Rectal smooth muscle tissue (tissue), 1 donor: ENCODE results near the gene ZBTB17.

Experiments used
- H3K27ac ChIP-seq: one replicate; pipeline ENCODE4 v1.7.0; 2013; ENCODE audit warnings: low read depth, low read length, inconsistent platforms
- H3K27me3 ChIP-seq: one replicate; pipeline ENCODE4 v1.7.0; 2013; ENCODE audit warnings: low read length; ENCODE audit not compliant: control insufficient read depth, insufficient read depth
- H3K36me3 ChIP-seq: one replicate; pipeline ENCODE4 v1.7.0; 2013; ENCODE audit warnings: low read length; ENCODE audit not compliant: control insufficient read depth, insufficient read depth
- H3K4me1 ChIP-seq: one replicate; pipeline ENCODE4 v1.7.0; 2013; ENCODE audit warnings: low read length; ENCODE audit not compliant: control insufficient read depth, insufficient read depth
- H3K4me3 ChIP-seq: one replicate; pipeline ENCODE4 v1.7.0; 2013; ENCODE audit warnings: low read length
- H3K9ac ChIP-seq: one replicate; pipeline ENCODE4 v1.7.0; 2013; ENCODE audit warnings: low read length

ZBTB17 gene

GRCh38 chr1:16015960-16016901 is 40.3 kb upstream of the ZBTB17 start:
- Histone ChIP-seq H3K4me1 (peaks cover 53% of the 10 kb centered on the region), H3K27ac (peak overlapping the region; percentile 99)

GRCh38 chr1:16015491-16015890 is 39.6 kb upstream of the ZBTB17 start:
- Histone ChIP-seq H3K27me3 (no peaks in the 10 kb centered on the region), H3K27ac (peak overlapping the region; percentile 99), H3K4me1 (peaks cover 50% of the 10 kb centered on the region), H3K9ac (no peak overlapping the region), H3K36me3 (no peaks in the 10 kb centered on the region), H3K4me3 (peak overlapping the region; percentile 30)

More at GRCh38 chr1:16015960-16016901, 40.3 kb upstream of the ZBTB17 start:
- Histone ChIP-seq H3K9ac (no peak overlapping the region), H3K4me3 (peak overlapping the region; percentile 72), H3K36me3 (no peaks in the 10 kb centered on the region), H3K27me3 (no peaks in the 10 kb centered on the region)

GRCh38 chr1:16014509-16015482 is 38.9 kb upstream of the ZBTB17 start:
- H3K4me3 ChIP-seq = peak overlapping the region; percentile 30
- no peak overlapping the region for H3K9ac ChIP-seq
- H3K4me1 ChIP-seq = peaks cover 43% of the 10 kb centered on the region
- no peaks in the 10 kb centered on the region for H3K27me3 ChIP-seq
- peak overlapping the region; percentile 99 for H3K27ac ChIP-seq
- H3K36me3 ChIP-seq = no peaks in the 10 kb centered on the region

- H3K27me3 ChIP-seq = no peaks in the 10 kb centered on the region
- H3K27ac ChIP-seq = peak overlapping the region; percentile 99
- H3K4me1 ChIP-seq = peaks cover 36% of the 10 kb centered on the region
- H3K4me3 ChIP-seq = no peak overlapping the region
- no peaks in the 10 kb centered on the region for H3K36me3 ChIP-seq
- no peak overlapping the region for H3K9ac ChIP-seq
Measured at GRCh38 chr1:16013908-16014258, 38.0 kb upstream of the ZBTB17 start.

- no peaks in the 10 kb centered on the region for H3K36me3 ChIP-seq
- peak overlapping the region; percentile 99 for H3K27ac ChIP-seq
- H3K27me3 ChIP-seq = no peaks in the 10 kb centered on the region
- H3K4me3 ChIP-seq = no peak overlapping the region
- peaks cover 32% of the 10 kb centered on the region for H3K4me1 ChIP-seq
- H3K9ac ChIP-seq = no peak overlapping the region
Measured at GRCh38 chr1:16013220-16013907, 37.5 kb upstream of the ZBTB17 start.

GRCh38 chr1:16012590-16013219 is 36.8 kb upstream of the ZBTB17 start:
- Histone ChIP-seq H3K4me1 (peaks cover 28% of the 10 kb centered on the region), H3K4me3 (peak overlapping the region; percentile 56), H3K27ac (peak overlapping the region; percentile 99), H3K36me3 (no peaks in the 10 kb centered on the region), H3K27me3 (no peaks in the 10 kb centered on the region), H3K9ac (no peak overlapping the region)

- Histone ChIP-seq H3K27me3 (no peaks in the 10 kb centered on the region), H3K9ac (no peak overlapping the region), H3K4me3 (peak overlapping the region; percentile 56), H3K36me3 (no peaks in the 10 kb centered on the region), H3K4me1 (peaks cover 28% of the 10 kb centered on the region), H3K27ac (peak overlapping the region; percentile 99)
Measured at GRCh38 chr1:16011936-16012589, 36.2 kb upstream of the ZBTB17 start.

GRCh38 chr1:16010837-16011236 is 34.9 kb upstream of the ZBTB17 start:
- peaks cover 26% of the 10 kb centered on the region for H3K4me1 ChIP-seq
- H3K27me3 ChIP-seq = no peaks in the 10 kb centered on the region
- H3K36me3 ChIP-seq = no peaks in the 10 kb centered on the region
- H3K27ac ChIP-seq = no peak overlapping the region
- no peak overlapping the region for H3K9ac ChIP-seq
- no peak overlapping the region for H3K4me3 ChIP-seq

GRCh38 chr1:16009678-16010077 is 33.8 kb upstream of the ZBTB17 start:
- H3K27ac ChIP-seq = no peak overlapping the region
- H3K27me3 ChIP-seq = no peaks in the 10 kb centered on the region
- H3K4me1 ChIP-seq = peaks cover 15% of the 10 kb centered on the region
- no peaks in the 10 kb centered on the region for H3K36me3 ChIP-seq
- H3K4me3 ChIP-seq = no peak overlapping the region
- no peak overlapping the region for H3K9ac ChIP-seq

GRCh38 chr1:16009030-16009460 is 33.1 kb upstream of the ZBTB17 start:
- Histone ChIP-seq H3K9ac (no peak overlapping the region), H3K27me3 (no peaks in the 10 kb centered on the region), H3K36me3 (no peaks in the 10 kb centered on the region), H3K4me1 (peaks cover 12% of the 10 kb centered on the region), H3K4me3 (no peak overlapping the region), H3K27ac (no peak overlapping the region)

- no peak overlapping the region for H3K9ac ChIP-seq
- no peak overlapping the region for H3K4me3 ChIP-seq
- no peak overlapping the region for H3K27ac ChIP-seq
- H3K4me1 ChIP-seq = peaks cover 5% of the 10 kb centered on the region
- no peaks in the 10 kb centered on the region for H3K36me3 ChIP-seq
- no peaks in the 10 kb centered on the region for H3K27me3 ChIP-seq
Measured at GRCh38 chr1:16007671-16008341, 31.9 kb upstream of the ZBTB17 start.
